Ovary (tissue), 9 donors: ENCODE measurements around the gene ARPC1A. TPM values are rescaled to one million over a fixed set of nuclear protein-coding genes. Genes with fewer than 3 reads are reported as not detected.
"Not testable (repeated sequence)": the region's sequence is repeated elsewhere in the genome, so short reads cannot be mapped to it uniquely, and the experiment has no call there.

Experiments
- DNase-seq, 5 donors: peaks; one replicate each; pipeline ENCODE4 v3.0.0-alpha.2; 2019 to 2020
- H3K27ac ChIP-seq, 2 donors: fragments of 200-600 bp; one replicate each; pipeline versions ENCODE4 v1.5.1 to v1.8.0; 2019 to 2022
- H3K27me3 ChIP-seq: fragments of 200-600 bp; one replicate; pipeline ENCODE4 v1.8.0; 2022
- H3K36me3 ChIP-seq: fragments of 200-600 bp; sonication (generic); one replicate; pipeline ENCODE4 v1.5.1; 2019
- H3K4me1 ChIP-seq: one replicate; pipeline ENCODE4 v1.8.1; 2013; ENCODE audit warnings: mild to moderate bottlenecking, moderate library complexity; ENCODE audit not compliant: insufficient read depth
- H3K4me3 ChIP-seq: fragments of 200-600 bp; sonication (generic); one replicate; pipeline ENCODE4 v1.5.1; 2017
- H3K9me3 ChIP-seq, 2 donors: fragments of 200-600 bp in 1 of 2; sonication (generic) in 1 of 2; one replicate each; pipeline versions ENCODE4 v1.5.1 to v1.8.1; 2013 to 2019; ENCODE audit warnings: mild to moderate bottlenecking in 1 of 2, moderate library complexity in 1 of 2
- EP300 ChIP-seq: sonication (generic); formaldehyde crosslinking; IDR thresholded peaks from one replicate; pipeline ENCODE4 v1.6.1; 2017; ENCODE audit warnings: antibody characterized with exemption
- POLR2A ChIP-seq: fragments of 450-650 bp; IDR thresholded peaks from one replicate; pipeline ENCODE4 v1.6.1; 2017; ENCODE audit warnings: antibody characterized with exemption, mild to moderate bottlenecking, moderate library complexity
- WGBS, 3 donors: extraction: QIAGEN DNeasy Blood & Tissue Kit in 1 of 3; methylation state at CpG; one replicate each; pipeline versions ENCODE4 v1.1.5 to v1.1.7; 2013 to 2017; 5-methylcytosine and 5-hydroxymethylcytosine counted together
- intact Hi-C, 4 donors: fragments of 100-400 bp; cut with DNase I; formaldehyde crosslinking; loops; one replicate each; pipeline versions ENCODE4 v1.11.0 to v1.15.1; 2022 to 2023
- polyA plus RNA-seq, 2 donors: library from polyadenylated mRNA; stranded (reverse); fragments of 200-250 nt in 1 of 2; fragments of 350-450 nt in 1 of 2; fragmentation: Illumina TruSeq in 1 of 2; extraction: RNeasy Lipid Tissue Mini Kit (QIAGEN cat#74804) in 1 of 2; gene quantifications; one replicate each; pipeline ENCODE4 v1.2.3, GENCODE V29; 2013 to 2014
- total RNA-seq, 7 donors: library from RNA; depleted of rRNA in 2 of 7; stranded (reverse); fragments of >200 nt in 2 of 7; fragmentation: NEBNext Ultra II Directional in 3 of 7; extraction: Animal tissue kit (Norgen Biotek cat#: 25700) in 3 of 7; gene quantifications; one replicate each; pipeline versions ENCODE4 v1.1.0 to v1.2.4, GENCODE V29; 2016 to 2023
- TF ChIP-seq, protein P1 (sequence below), 3 donors: fragments of 450-650 bp in 2 of 3; fragments of 200-600 bp in 1 of 3; IDR thresholded peaks; one replicate each; pipeline versions ENCODE4 v1.5.1 to v1.8.0; 2016 to 2022; ENCODE audit warnings: antibody characterized with exemption in 3 of 3, mild to moderate bottlenecking in 1 of 3
- donor health status: DM: no; HTN: no; CAD: no; lungs with moderate emphysema.
- donor health status: DM: no; HTN: no; CAD: no.
- donor health status: Bipolar disorder and iron deficiency.
- donor health status: DM: yes; HTN: yes; CAD: no.
- donor health status: DM: no; HTN: no; CAD: no.
- donor health status: DM: yes; HTN: yes; CAD: no.

The ARPC1A gene
- total and polyA plus RNA-seq, 9 donors: 83.7 to 138 (median 112) TPM

- TF ChIP-seq, protein P1, sequence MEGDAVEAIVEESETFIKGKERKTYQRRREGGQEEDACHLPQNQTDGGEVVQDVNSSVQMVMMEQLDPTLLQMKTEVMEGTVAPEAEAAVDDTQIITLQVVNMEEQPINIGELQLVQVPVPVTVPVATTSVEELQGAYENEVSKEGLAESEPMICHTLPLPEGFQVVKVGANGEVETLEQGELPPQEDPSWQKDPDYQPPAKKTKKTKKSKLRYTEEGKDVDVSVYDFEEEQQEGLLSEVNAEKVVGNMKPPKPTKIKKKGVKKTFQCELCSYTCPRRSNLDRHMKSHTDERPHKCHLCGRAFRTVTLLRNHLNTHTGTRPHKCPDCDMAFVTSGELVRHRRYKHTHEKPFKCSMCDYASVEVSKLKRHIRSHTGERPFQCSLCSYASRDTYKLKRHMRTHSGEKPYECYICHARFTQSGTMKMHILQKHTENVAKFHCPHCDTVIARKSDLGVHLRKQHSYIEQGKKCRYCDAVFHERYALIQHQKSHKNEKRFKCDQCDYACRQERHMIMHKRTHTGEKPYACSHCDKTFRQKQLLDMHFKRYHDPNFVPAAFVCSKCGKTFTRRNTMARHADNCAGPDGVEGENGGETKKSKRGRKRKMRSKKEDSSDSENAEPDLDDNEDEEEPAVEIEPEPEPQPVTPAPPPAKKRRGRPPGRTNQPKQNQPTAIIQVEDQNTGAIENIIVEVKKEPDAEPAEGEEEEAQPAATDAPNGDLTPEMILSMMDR (IDR thresholded peaks at IDR 0.05): no peak
- no peak for TF ChIP-seq POLR2A
- no peak for TF ChIP-seq EP300
- H3K27me3 ChIP-seq: no peaks in the 10 kb centered on the region
- intact Hi-C loops: no loop called here
- no peak overlapping the region for H3K27ac ChIP-seq
- no peaks in the 10 kb centered on the region for H3K4me1 ChIP-seq
- H3K4me3 ChIP-seq: no peak overlapping the region
- 50 to 61% (median 55%) methylated on average over 3 of the region's 3 CpGs for WGBS, 3 donors
- no peak for DNase-seq
- no peaks in the 10 kb centered on the region for H3K36me3 ChIP-seq
- no peaks in the 10 kb centered on the region for H3K9me3 ChIP-seq
Observed at GRCh38 chr7:99340659-99341058, 15.0 kb downstream of the ARPC1A start.

- H3K9me3 ChIP-seq: no peaks in the 10 kb centered on the region
- no peaks in the 10 kb centered on the region for H3K4me1 ChIP-seq
- TF ChIP-seq POLR2A (no peak), EP300 (no peak)
- TF ChIP-seq, protein P1 (IDR thresholded peaks at IDR 0.05): no peak
- no peak overlapping the region for H3K4me3 ChIP-seq
- H3K27ac ChIP-seq: no peak overlapping the region
- DNase-seq: no peak
- H3K36me3 ChIP-seq: no peaks in the 10 kb centered on the region
- intact Hi-C loops: no loop called here
- no peaks in the 10 kb centered on the region for H3K27me3 ChIP-seq
- 96% methylated on average over 13 of the region's 13 CpGs for WGBS, 3 donors
Observed at GRCh38 chr7:99344061-99344647, 18.5 kb downstream of the ARPC1A start.

DNA sequence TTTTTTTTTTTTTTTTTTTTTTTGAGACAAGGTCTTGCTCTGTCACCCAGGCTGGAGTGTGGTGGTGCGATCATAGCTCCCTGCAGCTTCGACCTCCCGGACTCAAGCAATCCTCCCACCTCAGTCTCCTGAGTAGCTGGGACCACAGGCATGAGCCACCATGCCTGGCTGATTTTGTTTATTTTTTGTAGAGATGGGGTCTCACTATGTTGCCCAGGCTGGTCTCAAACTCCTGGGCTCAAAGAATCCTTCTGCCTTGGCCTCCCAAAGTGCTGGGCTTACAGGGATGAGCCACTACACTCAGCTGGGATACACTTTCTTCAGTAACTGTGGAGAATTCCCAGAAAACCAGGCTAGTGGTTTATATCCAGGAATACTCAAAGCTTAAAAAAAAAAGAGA lies 24.9 kb downstream of the ARPC1A start:
- DNase-seq, H3K4me3 ChIP-seq, intact Hi-C loops, H3K4me1 ChIP-seq, H3K36me3 ChIP-seq, H3K27me3 ChIP-seq, H3K27ac ChIP-seq, H3K9me3 ChIP-seq: not testable (repeated sequence)
- WGBS, 3 donors: 83 to 91% (median 86%) methylated on average over 3 of the region's 3 CpGs

- Histone ChIP-seq H3K27ac (no peak overlapping the region), H3K27me3 (no peaks in the 10 kb centered on the region), H3K9me3 (no peaks in the 10 kb centered on the region), H3K4me1 (no peaks in the 10 kb centered on the region), H3K36me3 (no peaks in the 10 kb centered on the region), H3K4me3 (no peak overlapping the region)
- 93 to 96% (median 96%) methylated on average over 5 of the region's 5 CpGs for WGBS, 3 donors
- no peak for DNase-seq
- intact Hi-C loops: no loop called here
- TF ChIP-seq POLR2A (no peak), EP300 (no peak)
- TF ChIP-seq, protein P1 (IDR thresholded peaks at IDR 0.05): no peak
Observed at GRCh38 chr7:99352247-99352646, 26.5 kb downstream of the ARPC1A start.

DNA sequence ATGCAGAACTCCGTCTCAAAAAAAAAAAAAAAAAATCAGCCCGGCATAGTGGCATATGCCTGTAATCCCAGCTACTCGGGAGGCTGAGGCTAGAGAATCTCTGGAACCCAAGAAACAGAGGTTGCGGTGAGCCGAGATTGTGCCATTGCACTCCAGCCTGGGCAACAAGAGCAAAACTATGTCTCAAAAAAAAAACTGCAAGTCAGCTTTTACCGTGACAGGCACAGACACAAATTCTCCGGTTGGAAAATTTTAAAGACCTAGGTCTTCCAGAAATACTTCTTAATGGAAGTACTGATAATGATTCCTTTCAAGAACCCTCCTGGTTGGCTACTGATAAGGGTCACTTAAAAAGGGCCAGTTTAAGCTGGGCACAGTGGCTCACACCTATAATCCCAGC lies 29.4 kb downstream of the ARPC1A start:
- intact Hi-C loops: no loop called here
- no peak for DNase-seq
- H3K27me3 ChIP-seq: no peaks in the 10 kb centered on the region
- no peaks in the 10 kb centered on the region for H3K9me3 ChIP-seq
- no peak overlapping the region for H3K27ac ChIP-seq
- no peaks in the 10 kb centered on the region for H3K36me3 ChIP-seq
- H3K4me1 ChIP-seq: no peaks in the 10 kb centered on the region
- TF ChIP-seq EP300: no peak
- TF ChIP-seq, protein P1 (IDR thresholded peaks at IDR 0.05): no peak
- no peak for TF ChIP-seq POLR2A
- no peak overlapping the region for H3K4me3 ChIP-seq
- 89 to 91% (median 91%) methylated on average over 7 of the region's 7 CpGs for WGBS, 3 donors
